Small intestine (tissue), 7 donors: ENCODE results near the gene SBK1. TPM values are rescaled to one million over a fixed set of nuclear protein-coding genes. Genes with fewer than 3 reads are reported as not detected.

Source experiments
- DNase-seq, 2 donors: peaks; one replicate each; pipeline versions ENCODE4 v3.0.0 to v3.0.0-alpha.2; 2013
- FAIRE-seq: peaks from 2 replicates; lab custom pipeline; 2012; peaks lifted over from hg19 to GRCh38; lab: Jason Lieb, UNC
- H3K27ac ChIP-seq, 3 donors: one replicate each; pipeline ENCODE4 v1.5.1; 2013; ENCODE audit warnings: low read length in 2 of 3, mild to moderate bottlenecking in 2 of 3, control low read depth in 1 of 3, inconsistent platforms in 1 of 3, low read depth in 1 of 3, moderate library complexity in 1 of 3
- H3K27me3 ChIP-seq, 3 donors: one replicate each; pipeline ENCODE4 v1.6.1; 2013; ENCODE audit warnings: low read length in 3 of 3, inconsistent platforms in 1 of 3; ENCODE audit not compliant: control insufficient read depth in 3 of 3, insufficient read depth in 3 of 3
- H3K36me3 ChIP-seq, 3 donors: one replicate each; pipeline ENCODE4 v1.6.1; 2013; ENCODE audit warnings: low read length in 3 of 3, inconsistent platforms in 1 of 3, low read depth in 1 of 3, mild to moderate bottlenecking in 1 of 3, moderate library complexity in 1 of 3; ENCODE audit not compliant: control insufficient read depth in 3 of 3, insufficient read depth in 2 of 3
- H3K4me1 ChIP-seq, 3 donors: one replicate each; pipeline ENCODE4 v1.6.1; 2013; ENCODE audit warnings: low read length in 2 of 3, inconsistent platforms in 1 of 3, low read depth in 1 of 3, mild to moderate bottlenecking in 1 of 3, moderate library complexity in 1 of 3; ENCODE audit not compliant: control insufficient read depth in 3 of 3, insufficient read depth in 2 of 3
- H3K4me3 ChIP-seq, 3 donors: one replicate each; pipeline ENCODE4 v1.5.1; 2013; ENCODE audit warnings: low read length in 3 of 3, control low read depth in 1 of 3, inconsistent platforms in 1 of 3, low read depth in 1 of 3, mild to moderate bottlenecking in 1 of 3, moderate library complexity in 1 of 3
- H3K9me3 ChIP-seq, 2 donors: one replicate each; pipeline ENCODE4 v1.6.1; 2013; ENCODE audit warnings: low read depth in 1 of 2, low read length in 1 of 2; ENCODE audit not compliant: control insufficient read depth in 2 of 2, insufficient read depth in 1 of 2
- WGBS, 3 donors: extraction: QIAGEN DNeasy Blood & Tissue Kit; methylation state at CpG; one replicate each; pipeline ENCODE4 v1.1.7; 2013; 5-methylcytosine and 5-hydroxymethylcytosine counted together
- polyA plus RNA-seq, 4 donors: library from polyadenylated mRNA; stranded (reverse) in 3 of 4; unstranded in 1 of 4; fragments of 200-250 nt in 3 of 4; fragments of 120-200 nt in 1 of 4; gene quantifications; one replicate each; pipeline versions ENCODE4 v1.2.1 to v1.2.3, GENCODE V29; 2013
- donor health status: healthy with polysubstance abuse.
- donor health status: control.
- donor health status: control.
- donor health status: Bipolar disorder and iron deficiency.
- donor health status: healthy.

SBK1 gene
- polyA plus RNA-seq, 4 donors, result under 0.01 to 1.8 (median 0.71) TPM

- no peaks in the 10 kb centered on the region for H3K9me3 ChIP-seq
- H3K27me3 ChIP-seq, result no peaks in the 10 kb centered on the region
- no peaks in the 10 kb centered on the region for H3K4me1 ChIP-seq
- no peaks in the 10 kb centered on the region for H3K36me3 ChIP-seq
- H3K4me3 ChIP-seq, result no peak overlapping the region
- FAIRE-seq (no peak), DNase-seq (no peak)
- H3K27ac ChIP-seq, result no peak overlapping the region
- 88 to 90% (median 88%) methylated on average over 10 of the region's 10 CpGs for WGBS, 3 donors
Observed at GRCh38 chr16:28312327-28312726, 20.0 kb downstream of the SBK1 start.

- Histone ChIP-seq H3K4me3 (no peak overlapping the region), H3K36me3 (peaks cover 0 to 3% (median 0%) of the 10 kb centered on the region in 3 donors), H3K9me3 (no peaks in the 10 kb centered on the region), H3K4me1 (no peaks in the 10 kb centered on the region), H3K27ac (no peak overlapping the region), H3K27me3 (no peaks in the 10 kb centered on the region)
- FAIRE-seq (no peak), DNase-seq (no peak)
- 63 to 80% (median 79%) methylated on average over 10 to 11 of the region's 11 CpGs for WGBS, 3 donors
Observed at GRCh38 chr16:28313587-28313986, 21.3 kb downstream of the SBK1 start.

GRCh38 chr16:28316054-28316453 is 23.7 kb downstream of the SBK1 start:
- Histone ChIP-seq H3K4me3 (no peak overlapping the region), H3K36me3 (peaks cover 0 to 3% (median 0%) of the 10 kb centered on the region in 3 donors), H3K27ac (no peak overlapping the region), H3K27me3 (no peaks in the 10 kb centered on the region), H3K9me3 (no peaks in the 10 kb centered on the region), H3K4me1 (no peaks in the 10 kb centered on the region)
- FAIRE-seq (no peak), DNase-seq (no peak)
- 84 to 88% (median 85%) methylated on average over 6 of the region's 6 CpGs for WGBS, 3 donors

- WGBS, 3 donors, result 48 to 59% (median 57%) methylated on average over 21 to 22 of the region's 22 CpGs
- DNase-seq (peak; percentile 44 to 60), FAIRE-seq (no peak)
- Histone ChIP-seq H3K27me3 (no peaks in the 10 kb centered on the region), H3K9me3 (no peaks in the 10 kb centered on the region), H3K27ac (no peak overlapping the region), H3K4me1 (no peaks in the 10 kb centered on the region), H3K4me3 (no peak overlapping the region), H3K36me3 (peaks cover 0 to 3% (median 0%) of the 10 kb centered on the region in 3 donors)
Observed at GRCh38 chr16:28317040-28317880, 24.9 kb downstream of the SBK1 start.

- DNase-seq, result no peak
- 83 to 88% (median 86%) methylated on average over 9 of the region's 9 CpGs for WGBS, 3 donors
- H3K4me3 ChIP-seq, result no peak overlapping the region
- no peaks in the 10 kb centered on the region for H3K27me3 ChIP-seq
- no peaks in the 10 kb centered on the region for H3K4me1 ChIP-seq
- no peak overlapping the region for H3K27ac ChIP-seq
- H3K36me3 ChIP-seq, result peaks cover 0 to 3% (median 0%) of the 10 kb centered on the region in 3 donors
- FAIRE-seq, result no peak
- no peaks in the 10 kb centered on the region for H3K9me3 ChIP-seq
Observed at GRCh38 chr16:28318042-28318744, 25.9 kb downstream of the SBK1 start.

- Histone ChIP-seq H3K4me3 (no peak overlapping the region), H3K4me1 (no peaks in the 10 kb centered on the region), H3K27me3 (no peaks in the 10 kb centered on the region), H3K27ac (no peak overlapping the region), H3K36me3 (peaks cover 0 to 3% (median 0%) of the 10 kb centered on the region in 3 donors), H3K9me3 (no peaks in the 10 kb centered on the region)
- FAIRE-seq, result no peak
- no peak for DNase-seq
- 93 to 95% (median 95%) methylated on average over 23 to 26 of the region's 26 CpGs for WGBS, 3 donors
Observed at GRCh38 chr16:28319476-28320022, 27.2 kb downstream of the SBK1 start.

- H3K4me3 ChIP-seq, result no peak overlapping the region
- 97 to 98% (median 97%) methylated on average over 51 to 73 of the region's 73 CpGs for WGBS, 3 donors
- no peaks in the 10 kb centered on the region for H3K9me3 ChIP-seq
- no peak overlapping the region for H3K27ac ChIP-seq
- DNase-seq, result no peak
- H3K4me1 ChIP-seq, result no peaks in the 10 kb centered on the region
- no peaks in the 10 kb centered on the region for H3K27me3 ChIP-seq
- peaks cover 0 to 3% (median 0%) of the 10 kb centered on the region in 3 donors for H3K36me3 ChIP-seq
- FAIRE-seq, result no peak
Observed at GRCh38 chr16:28320023-28320561, 27.8 kb downstream of the SBK1 start.

- DNase-seq (no peak), FAIRE-seq (no peak)
- H3K27me3 ChIP-seq, result no peaks in the 10 kb centered on the region
- H3K36me3 ChIP-seq, result peaks cover 0 to 3% (median 0%) of the 10 kb centered on the region in 3 donors
- WGBS, 3 donors, result 96 to 97% (median 97%) methylated on average over 39 to 49 of the region's 49 CpGs
- no peak overlapping the region for H3K27ac ChIP-seq
- H3K4me1 ChIP-seq, result no peaks in the 10 kb centered on the region
- H3K4me3 ChIP-seq, result no peak overlapping the region
- no peaks in the 10 kb centered on the region for H3K9me3 ChIP-seq
Observed at GRCh38 chr16:28320741-28321140, 28.4 kb downstream of the SBK1 start.
